DOHH2 (cell line): ENCODE results near the gene DMBT1.
"Not testable (repeated sequence)": the region's sequence is repeated elsewhere in the genome, so short reads cannot be mapped to it uniquely, and the experiment has no call there.

ENCODE experiments used
- H3F3A ChIP-seq: fragments of 200-600 bp; sonication (generic), shearing (Covaris generic); 2 replicates; pipeline ENCODE4 v1.6.0; 2016; ENCODE audit warnings: antibody characterized with exemption, mild to moderate bottlenecking; ENCODE audit not compliant: control insufficient read depth, insufficient read depth
- H3K27ac ChIP-seq: fragments of 200-600 bp; sonication (generic); 2 replicates; pipeline ENCODE4 v1.5.1; 2014; ENCODE audit warnings: low read depth, mild to moderate bottlenecking, low read length, moderate library complexity
- H3K27me3 ChIP-seq: fragments of 200-600 bp; sonication (generic); 2 replicates; pipeline ENCODE4 v1.6.1; 2014; ENCODE audit warnings: mild to moderate bottlenecking, low read length, mixed read lengths; ENCODE audit not compliant: control insufficient read depth
- H3K36me3 ChIP-seq: fragments of 200-600 bp; sonication (generic); 2 replicates; pipeline ENCODE4 v1.6.1; 2014; ENCODE audit warnings: mild to moderate bottlenecking, low read length, moderate library complexity, mixed read lengths; ENCODE audit not compliant: control insufficient read depth
- H3K4me1 ChIP-seq: fragments of 200-600 bp; sonication (generic); 2 replicates; pipeline ENCODE4 v1.6.1; 2014; ENCODE audit warnings: mild to moderate bottlenecking, low read length, mixed read lengths; ENCODE audit not compliant: control insufficient read depth
- H3K4me2 ChIP-seq: fragments of 200-600 bp; sonication (generic); 2 replicates; pipeline ENCODE4 v1.6.0; 2014; ENCODE audit warnings: mild to moderate bottlenecking, low read length, moderate library complexity
- H3K4me3 ChIP-seq: fragments of 200-600 bp; sonication (generic); 2 replicates; pipeline ENCODE4 v1.5.1; 2014; ENCODE audit warnings: mild to moderate bottlenecking, low read length, mixed read lengths
- H3K79me2 ChIP-seq: fragments of 200-600 bp; sonication (generic); 2 replicates; pipeline ENCODE4 v1.6.1; 2014; ENCODE audit warnings: mild to moderate bottlenecking, low read length, mixed read lengths; ENCODE audit not compliant: control insufficient read depth
- H3K9me2 ChIP-seq: fragments of 200-600 bp; sonication (generic); replicated peaks from 2 replicates; pipeline ENCODE4 v1.6.1; 2014; ENCODE audit warnings: mild to moderate bottlenecking, low read length, mixed read lengths; ENCODE audit not compliant: control insufficient read depth
- H3K9me3 ChIP-seq: fragments of 200-600 bp; sonication (generic); 2 replicates; pipeline ENCODE4 v1.6.1; 2014; ENCODE audit warnings: antibody characterized with exemption, low read length, mixed read lengths; ENCODE audit not compliant: control insufficient read depth, insufficient read depth
- H4K20me1 ChIP-seq: fragments of 200-600 bp; sonication (generic); 2 replicates; pipeline ENCODE4 v1.6.0; 2014; ENCODE audit warnings: low read depth, mild to moderate bottlenecking, antibody characterized with exemption, low read length, moderate library complexity; ENCODE audit not compliant: control insufficient read depth, insufficient read depth
- CTCF ChIP-seq: fragments of 200-600 bp; sonication (generic); IDR thresholded peaks from one replicate; pipeline ENCODE4 v1.5.1; 2014; ENCODE audit warnings: antibody characterized with exemption, mild to moderate bottlenecking, low read depth, low read length; ENCODE audit not compliant: poor library complexity, severe bottlenecking
- EZH2phosphoT487 ChIP-seq: fragments of 200-600 bp; sonication (generic); IDR thresholded peaks from 2 replicates; pipeline ENCODE4 v1.6.1; 2017; ENCODE audit warnings: borderline replicate concordance, mild to moderate bottlenecking, antibody characterized with exemption, low read length, moderate library complexity, mixed read lengths

Gene DMBT1

GRCh38 chr10:122577311-122577885, 16.8 kb downstream of the DMBT1 start:
- no peaks in the 10 kb centered on the region for H3K27me3 ChIP-seq
- H3K9me3 ChIP-seq = peaks cover 5% of the 10 kb centered on the region; the same call in 1 of the 2 replicates
- H3K79me2 ChIP-seq = no peaks in the 10 kb centered on the region
- no peaks in the 10 kb centered on the region for H3K36me3 ChIP-seq
- H3K9me2 ChIP-seq = no peaks in the 10 kb centered on the region
- no peak for TF ChIP-seq EZH2phosphoT487
- TF ChIP-seq CTCF = no peak
- H3K4me2 ChIP-seq = no peak overlapping the region
- no peak overlapping the region for H3K27ac ChIP-seq
- H3K4me1 ChIP-seq = no peaks in the 10 kb centered on the region
- H4K20me1 ChIP-seq = no peaks in the 10 kb centered on the region
- H3F3A ChIP-seq = no peaks in the 10 kb centered on the region
- H3K4me3 ChIP-seq = no peak overlapping the region

GRCh38 chr10:122586070-122586469, 25.5 kb downstream of the DMBT1 start:
- H3K4me2 ChIP-seq, H3K4me3 ChIP-seq, H3K4me1 ChIP-seq, H3F3A ChIP-seq, H3K27ac ChIP-seq, H3K79me2 ChIP-seq, H3K9me2 ChIP-seq, H3K9me3 ChIP-seq, H4K20me1 ChIP-seq, H3K27me3 ChIP-seq, H3K36me3 ChIP-seq: not testable (repeated sequence)

GRCh38 chr10:122587098-122587760, 26.7 kb downstream of the DMBT1 start:
- Histone ChIP-seq H3K27me3 (no peaks in the 10 kb centered on the region), H3K4me3 (no peak overlapping the region), H3K4me2 (no peak overlapping the region), H3K27ac (no peak overlapping the region), H3K9me2 (no peaks in the 10 kb centered on the region), H3K9me3 (no peaks in the 10 kb centered on the region), H3K36me3 (no peaks in the 10 kb centered on the region), H3F3A (no peaks in the 10 kb centered on the region), H4K20me1 (no peaks in the 10 kb centered on the region), H3K4me1 (no peaks in the 10 kb centered on the region), H3K79me2 (no peaks in the 10 kb centered on the region)
- TF ChIP-seq CTCF (no peak), EZH2phosphoT487 (no peak)

GRCh38 chr10:122588381-122588780, 27.8 kb downstream of the DMBT1 start:
- TF ChIP-seq EZH2phosphoT487 (no peak), CTCF (no peak)
- no peaks in the 10 kb centered on the region for H3K9me2 ChIP-seq
- H4K20me1 ChIP-seq = no peaks in the 10 kb centered on the region
- H3K36me3 ChIP-seq = no peaks in the 10 kb centered on the region
- no peaks in the 10 kb centered on the region for H3F3A ChIP-seq
- H3K4me1 ChIP-seq = no peaks in the 10 kb centered on the region
- H3K4me3 ChIP-seq = no peak overlapping the region
- H3K27me3 ChIP-seq = no peaks in the 10 kb centered on the region
- H3K79me2 ChIP-seq = no peaks in the 10 kb centered on the region
- no peak overlapping the region for H3K4me2 ChIP-seq
- no peak overlapping the region for H3K27ac ChIP-seq
- no peaks in the 10 kb centered on the region for H3K9me3 ChIP-seq
